H9 (cell line): ENCODE results near the gene MEF2C. TPM values are rescaled to one million over a fixed set of nuclear protein-coding genes. Genes with fewer than 3 reads are reported as not detected.

Experiments used
- DNase-seq: peaks from one replicate; pipeline ENCODE4 v3.0.0-alpha.2; 2017
- H2AFZ ChIP-seq: one replicate; pipeline ENCODE4 v1.6.1; 2013; ENCODE audit warnings: mild to moderate bottlenecking, low read length, control low read depth, moderate library complexity
- H2AK5ac ChIP-seq: 2 replicates; pipeline ENCODE4 v1.6.1; 2013; ENCODE audit warnings: low read length, control low read depth, mixed read lengths; ENCODE audit not compliant: insufficient read length
- H2BK120ac ChIP-seq: one replicate; pipeline ENCODE4 v1.6.1; 2013; ENCODE audit warnings: low read depth, mild to moderate bottlenecking, low read length, control low read depth, inconsistent platforms; ENCODE audit not compliant: poor library complexity, severe bottlenecking
- H2BK12ac ChIP-seq: 2 replicates; pipeline ENCODE4 v1.6.1; 2013; ENCODE audit warnings: low read length, control low read depth, mixed read lengths, low read depth; ENCODE audit not compliant: insufficient read length
- H2BK15ac ChIP-seq: 2 replicates; pipeline ENCODE4 v1.6.1; 2013; ENCODE audit warnings: low read depth, low read length, control low read depth
- H2BK20ac ChIP-seq: one replicate; pipeline ENCODE4 v1.6.1; 2013; ENCODE audit warnings: low read depth, mild to moderate bottlenecking, low read length, control low read depth, inconsistent platforms; ENCODE audit not compliant: poor library complexity, severe bottlenecking
- H2BK5ac ChIP-seq: 2 replicates; pipeline ENCODE4 v1.6.1; 2013; ENCODE audit warnings: low read length, control low read depth, mixed read lengths; ENCODE audit not compliant: insufficient read length
- H3K14ac ChIP-seq: 2 replicates; pipeline ENCODE4 v1.6.1; 2013; ENCODE audit warnings: low read length, control low read depth; ENCODE audit not compliant: insufficient read depth
- H3K18ac ChIP-seq: 2 replicates; pipeline ENCODE4 v1.6.1; 2013; ENCODE audit warnings: low read depth, mild to moderate bottlenecking, mixed read lengths, low read length, control low read depth; ENCODE audit not compliant: insufficient read length
- H3K23ac ChIP-seq: 2 replicates; pipeline ENCODE4 v1.6.1; 2013; ENCODE audit warnings: low read length, control low read depth, mixed read lengths, low read depth; ENCODE audit not compliant: insufficient read length
- H3K23me2 ChIP-seq: 2 replicates; pipeline ENCODE4 v1.6.1; 2013; ENCODE audit warnings: low read depth, mild to moderate bottlenecking, mixed read lengths, low read length, control low read depth; ENCODE audit not compliant: insufficient read length, poor library complexity, severe bottlenecking
- H3K27ac ChIP-seq: 2 replicates; pipeline ENCODE4 v1.5.1; 2013; ENCODE audit warnings: low read length, control low read depth, mixed read lengths, low read depth; ENCODE audit not compliant: insufficient read length
- H3K27me3 ChIP-seq: 2 replicates; pipeline ENCODE4 v1.6.1; 2013; ENCODE audit warnings: low read length, control low read depth, inconsistent platforms; ENCODE audit not compliant: insufficient read depth
- H3K4ac ChIP-seq: 2 replicates; pipeline ENCODE4 v1.6.1; 2013; ENCODE audit warnings: low read depth, mild to moderate bottlenecking, control low read depth, inconsistent platforms, low read length, moderate library complexity
- H3K4me1 ChIP-seq: 2 replicates; pipeline ENCODE4 v1.6.1; 2013; ENCODE audit warnings: low read length, control low read depth, inconsistent platforms; ENCODE audit not compliant: insufficient read depth
- H3K4me2 ChIP-seq: 2 replicates; pipeline ENCODE4 v1.6.1; 2013; ENCODE audit warnings: low read length, control low read depth, mixed read lengths; ENCODE audit not compliant: insufficient read length, insufficient read depth
- H3K56ac ChIP-seq: 2 replicates; pipeline ENCODE4 v1.6.1; 2013; ENCODE audit warnings: low read depth, mild to moderate bottlenecking, mixed read lengths, low read length, control low read depth; ENCODE audit not compliant: insufficient read length
- H3K79me1 ChIP-seq: 2 replicates; pipeline ENCODE4 v1.6.1; 2013; ENCODE audit warnings: low read depth, mild to moderate bottlenecking, moderate library complexity, low read length, control low read depth, inconsistent platforms; ENCODE audit not compliant: insufficient read depth, poor library complexity, severe bottlenecking
- H3K79me2 ChIP-seq: 2 replicates; pipeline ENCODE4 v1.6.1; 2013; ENCODE audit warnings: low read length, control low read depth, inconsistent platforms; ENCODE audit not compliant: insufficient read depth
- H3K9ac ChIP-seq: 2 replicates; pipeline ENCODE4 v1.6.1; 2013; ENCODE audit warnings: low read length, control low read depth, mixed read lengths; ENCODE audit not compliant: insufficient read length; ENCODE audit errors: extremely low read depth
- H3K9me3 ChIP-seq: one replicate; pipeline ENCODE4 v1.6.1; 2013; ENCODE audit warnings: low read depth, low read length, inconsistent platforms; ENCODE audit not compliant: control insufficient read depth
- H3T11ph ChIP-seq: one replicate; pipeline ENCODE4 v1.6.1; 2013; ENCODE audit warnings: mild to moderate bottlenecking, low read length, control low read depth, inconsistent platforms
- H4K20me1 ChIP-seq: one replicate; pipeline ENCODE4 v1.6.1; 2013; ENCODE audit not compliant: control insufficient read depth, insufficient read length, insufficient read depth
- H4K5ac ChIP-seq: 2 replicates; pipeline ENCODE4 v1.6.1; 2013; ENCODE audit warnings: low read depth, mild to moderate bottlenecking, mixed read lengths, low read length, control low read depth; ENCODE audit not compliant: insufficient read length
- H4K8ac ChIP-seq: replicated peaks from 2 replicates; pipeline ENCODE4 v1.6.1; 2013; ENCODE audit warnings: low read length, control low read depth, mixed read lengths, low read depth; ENCODE audit not compliant: insufficient read length
- H4K91ac ChIP-seq: 2 replicates; pipeline ENCODE4 v1.6.1; 2013; ENCODE audit warnings: low read depth, mild to moderate bottlenecking, moderate library complexity, mixed read lengths, low read length, control low read depth; ENCODE audit not compliant: insufficient read length
- H3K27ac Mint-ChIP-seq, 3 experiments: 2 replicates in 2 of 3; 3 replicates in 1 of 3; pipeline ENCODE4 v1.8.0; 2020 to 2021; ENCODE audit warnings: mixed read lengths in 3 of 3, mild to moderate bottlenecking in 1 of 3, moderate library complexity in 1 of 3
- H3K27me3 Mint-ChIP-seq: 2 replicates; pipeline ENCODE4 v1.8.0; 2021; ENCODE audit warnings: low read depth, mild to moderate bottlenecking, moderate library complexity, mixed read lengths
- H3K36me3 Mint-ChIP-seq, 3 experiments: 2 replicates in 2 of 3; 3 replicates in 1 of 3; pipeline ENCODE4 v1.8.0; 2020 to 2021; ENCODE audit warnings: low read depth in 3 of 3, mixed read lengths in 3 of 3; ENCODE audit not compliant: insufficient read depth in 1 of 3
- H3K4me1 Mint-ChIP-seq, 2 experiments: 2 replicates each; pipeline ENCODE4 v1.8.0; 2020; ENCODE audit warnings: mixed read lengths in 2 of 2
- H3K4me3 Mint-ChIP-seq, 2 experiments: 2 replicates in 1 of 2; 3 replicates in 1 of 2; pipeline ENCODE4 v1.8.0; 2020 to 2021; ENCODE audit warnings: mild to moderate bottlenecking in 2 of 2, mixed read lengths in 2 of 2, moderate library complexity in 1 of 2
- H3K9me3 Mint-ChIP-seq, 2 experiments: 2 replicates in 1 of 2; 3 replicates in 1 of 2; pipeline ENCODE4 v1.8.0; 2020; ENCODE audit warnings: mild to moderate bottlenecking in 2 of 2, mixed read lengths in 2 of 2, moderate library complexity in 1 of 2
- CTCF ChIP-seq: fragments of 200-600 bp; sonication (generic); conservative IDR thresholded peaks from 3 replicates; pipeline ENCODE4 v1.8.0; 2021; ENCODE audit warnings: antibody characterized with exemption, mild to moderate bottlenecking
- WGBS: extraction: QIAGEN DNeasy Blood & Tissue Kit; methylation state at CpG from one replicate; pipeline ENCODE4 v1.1.7; 2013; ENCODE audit warnings: missing lambda C conversion rate, low lambda C conversion rate, mixed read lengths; ENCODE audit not compliant: insufficient read length; ENCODE audit errors: extremely low coverage; 5-methylcytosine and 5-hydroxymethylcytosine counted together
- total RNA-seq: library from RNA; stranded (reverse); gene quantifications from 2 replicates; pipeline ENCODE4 v1.2.1, GENCODE V29; 2021

The MEF2C gene
- total RNA-seq, 1 experiment from 2014 or later = 0.11 TPM

GRCh38 chr5:88925692-88926490, 42.9 kb upstream of the MEF2C start:
- H3K14ac ChIP-seq = no peak overlapping the region
- no CpG with 5 or more reads among the region's 2 CpGs for WGBS
- no peak overlapping the region for H4K8ac ChIP-seq
- no peak overlapping the region for H2BK12ac ChIP-seq
- H3K4me1 Mint-ChIP-seq = peaks cover 0 to 3% of the 10 kb centered on the region in 2 experiments; a peak in 2 of 4 replicates
- H4K5ac ChIP-seq = no peak overlapping the region
- H4K91ac ChIP-seq = no peak overlapping the region
- no peak overlapping the region for H3K4me2 ChIP-seq
- TF ChIP-seq CTCF = no peak
- no peaks in the 10 kb centered on the region for H3K27me3 Mint-ChIP-seq
- H3K9ac ChIP-seq = no peak overlapping the region
- no peaks in the 10 kb centered on the region for H3K4me1 ChIP-seq
- H3K23ac ChIP-seq = no peak overlapping the region
- no peak overlapping the region for H3K56ac ChIP-seq
- no peak overlapping the region for H2BK120ac ChIP-seq
- H3K27me3 ChIP-seq = no peaks in the 10 kb centered on the region
- no peaks in the 10 kb centered on the region for H3K79me2 ChIP-seq
- H3K79me1 ChIP-seq = no peaks in the 10 kb centered on the region
- H2AFZ ChIP-seq = no peak overlapping the region
- H3K9me3 Mint-ChIP-seq = no peaks in the 10 kb centered on the region
- no peaks in the 10 kb centered on the region for H3K23me2 ChIP-seq
- no peaks in the 10 kb centered on the region for H3K36me3 Mint-ChIP-seq
- no peak overlapping the region for H3K4ac ChIP-seq
- H2BK15ac ChIP-seq = no peak overlapping the region
- H3T11ph ChIP-seq = no peak overlapping the region
- H3K18ac ChIP-seq = no peak overlapping the region
- DNase-seq = no peak
- H2AK5ac ChIP-seq = no peak overlapping the region
- H3K27ac Mint-ChIP-seq = no peak overlapping the region
- no peak overlapping the region for H3K4me3 Mint-ChIP-seq
- no peak overlapping the region for H3K27ac ChIP-seq
- H3K9me3 ChIP-seq = no peaks in the 10 kb centered on the region
- H4K20me1 ChIP-seq = no peaks in the 10 kb centered on the region
- no peak overlapping the region for H2BK5ac ChIP-seq
- no peak overlapping the region for H2BK20ac ChIP-seq
